ENCODE data around the gene ADCK1.
"Not testable (repeated sequence)": the region's sequence is repeated elsewhere in the genome, so short reads cannot be mapped to it uniquely, and the experiment has no call there.

The ADCK1 gene

GRCh38 chr14:77903937-77904617, 104.2 kb downstream of the ADCK1 start:
- DNase-seq = no peak

- DNase-seq = no peak
Observed at GRCh38 chr14:77906446-77906845, 106.5 kb downstream of the ADCK1 start.

- no peak for DNase-seq
Observed at GRCh38 chr14:77908847-77909246, 108.9 kb downstream of the ADCK1 start.

GRCh38 chr14:77909911-77910310, 110.0 kb downstream of the ADCK1 start:
- DNase-seq = no peak

- DNase-seq = no peak
Observed at GRCh38 chr14:77910506-77910905, 110.6 kb downstream of the ADCK1 start.

- DNase-seq = no peak
Observed at GRCh38 chr14:77911356-77911755, 111.4 kb downstream of the ADCK1 start.

GRCh38 chr14:77912754-77913556, 113.0 kb downstream of the ADCK1 start:
- DNase-seq = no peak

GRCh38 chr14:77914073-77914721, 114.3 kb downstream of the ADCK1 start:
- DNase-seq = no peak

- not testable (repeated sequence) for DNase-seq
Observed at GRCh38 chr14:77915390-77915789, 115.5 kb downstream of the ADCK1 start.

- DNase-seq = no peak
Observed at GRCh38 chr14:77917491-77918201, 117.7 kb downstream of the ADCK1 start.

- no peak for DNase-seq
Observed at GRCh38 chr14:77918448-77918847, 118.5 kb downstream of the ADCK1 start.

GRCh38 chr14:77920312-77920711, 120.4 kb downstream of the ADCK1 start:
- DNase-seq = no peak

- no peak for DNase-seq
Observed at GRCh38 chr14:77921818-77922217, 121.9 kb downstream of the ADCK1 start.

GRCh38 chr14:77923131-77923936, 123.4 kb downstream of the ADCK1 start:
- no peak for DNase-seq

- DNase-seq = no peak
Observed at GRCh38 chr14:77924141-77924948, 124.4 kb downstream of the ADCK1 start.

- no peak for DNase-seq
Observed at GRCh38 chr14:77926942-77927341, 127.0 kb downstream of the ADCK1 start.

- no peak for DNase-seq
Observed at GRCh38 chr14:77931441-77931840, 131.5 kb downstream of the ADCK1 start.

- no peak for DNase-seq
Observed at GRCh38 chr14:77936138-77936639, 136.3 kb downstream of the ADCK1 start.

- no peak for DNase-seq
Observed at GRCh38 chr14:77947372-77947771, 147.5 kb downstream of the ADCK1 start.

- no peak for DNase-seq
Observed at GRCh38 chr14:77950371-77951063, 150.6 kb downstream of the ADCK1 start.
